Stimulated activated CD8-positive, alpha-beta memory T cell treated with anti-CD3 and anti-CD28 coated beads, Interleukin-4, amount 100 ng/mL, for 24 hours (primary cell): Measurements from ENCODE around the gene RPS6KL1.

Source experiments
- DNase-seq: peaks from one replicate; pipeline ENCODE4 v3.0.0-alpha.2; 2020; ENCODE audit warnings: low read depth

Gene RPS6KL1

GRCh38 chr14:74882103-74882920 is 40.7 kb downstream of the RPS6KL1 start:
- DNase-seq: peak; percentile 29

- DNase-seq: peak; percentile 80
Measured at GRCh38 chr14:74881431-74882102, 41.5 kb downstream of the RPS6KL1 start, which contains the start of gene DLST. DLST (plus strand) TSS chr14:74881916; CDS start chr14:74881954, 38 bp downstream.

- no peak for DNase-seq
Measured at GRCh38 chr14:74879427-74880182, 43.5 kb downstream of the RPS6KL1 start.

- peak; percentile 14 for DNase-seq
Measured at GRCh38 chr14:74875941-74876913, 46.8 kb downstream of the RPS6KL1 start, which contains the start of gene PROX2. PROX2 (minus strand) TSS chr14:74876145; CDS start chr14:74863834, 12,311 bp downstream.

GRCh38 chr14:74875204-74875603 is 47.9 kb downstream of the RPS6KL1 start:
- no peak for DNase-seq

GRCh38 chr14:74871819-74872218 is 51.2 kb downstream of the RPS6KL1 start:
- DNase-seq: no peak

GRCh38 chr14:74868739-74869138 is 54.3 kb downstream of the RPS6KL1 start:
- no peak for DNase-seq

- peak; percentile 40 for DNase-seq
Measured at GRCh38 chr14:74867673-74868072, 55.4 kb downstream of the RPS6KL1 start.

GRCh38 chr14:74866708-74867389 is 56.2 kb downstream of the RPS6KL1 start:
- no peak for DNase-seq

GRCh38 chr14:74865156-74865555 is 57.9 kb downstream of the RPS6KL1 start:
- no peak for DNase-seq

- DNase-seq: no peak
Measured at GRCh38 chr14:74864198-74864597, 58.9 kb downstream of the RPS6KL1 start.

GRCh38 chr14:74863274-74863673 is 59.8 kb downstream of the RPS6KL1 start:
- no peak for DNase-seq

- no peak for DNase-seq
Measured at GRCh38 chr14:74861734-74862090, 61.3 kb downstream of the RPS6KL1 start.

GRCh38 chr14:74860899-74861733 is 61.9 kb downstream of the RPS6KL1 start:
- peak; percentile 88 for DNase-seq

- DNase-seq: no peak
Measured at GRCh38 chr14:74859757-74860552, 63.1 kb downstream of the RPS6KL1 start.

- DNase-seq: no peak
Measured at GRCh38 chr14:74858022-74858421, 65.0 kb downstream of the RPS6KL1 start.

GRCh38 chr14:74856366-74856765 is 66.7 kb downstream of the RPS6KL1 start:
- DNase-seq: no peak

GRCh38 chr14:74855945-74856344 is 67.1 kb downstream of the RPS6KL1 start:
- no peak for DNase-seq

GRCh38 chr14:74855021-74855420 is 68.0 kb downstream of the RPS6KL1 start:
- DNase-seq: no peak
